Bronchial smooth muscle cell (primary cell): ENCODE measurements around the gene FAM237B. TPM values are rescaled to one million over a fixed set of nuclear protein-coding genes. Genes with fewer than 3 reads are reported as not detected.

Experiments used
- total RNA-seq: library from RNA; depleted of rRNA; stranded (reverse); fragments of >200 nt; gene quantifications from 2 replicates; pipeline ENCODE4 v1.2.1, GENCODE V29; 2014

The FAM237B gene
- not detected in 2 replicates for total RNA-seq

GRCh38 chr7:90320801-90321494 lies at the start of gene FAM237B:
TSS of gene FAM237B (minus strand) at chr7:90321304. CDS start at chr7:90319748, 1,556 bp downstream.

GRCh38 chr7:90346336-90347125 lies 25.4 kb upstream of the FAM237B start, which contains the start of gene GTPBP10:
TSS of gene GTPBP10 (plus strand) at chr7:90346716. CDS start at chr7:90346742, 26 bp downstream.

Other genes with a start within 250 kb of the FAM237B start
- gene STEAP1, start 166.8 kb downstream of the FAM237B start, total RNA-seq: 20.0 and 30.7 TPM in 2 replicates
- gene STEAP2, start 109.6 kb downstream of the FAM237B start, total RNA-seq: 22.1 and 32.4 TPM in 2 replicates
- gene CFAP69, start 76.1 kb downstream of the FAM237B start, total RNA-seq: 5.0 and 7.7 TPM in 2 replicates
- gene GTPBP10, start 25.4 kb upstream of the FAM237B start, total RNA-seq: 13.2 and 26.4 TPM in 2 replicates
- gene CLDN12, start 82.2 kb upstream of the FAM237B start, total RNA-seq: 27.9 and 31.5 TPM in 2 replicates
- gene PTTG1IP2, start 148.3 kb upstream of the FAM237B start, total RNA-seq: not detected in 2 replicates